K562 (cell line): ENCODE results near the gene ODC1. TPM values are rescaled to one million over a fixed set of nuclear protein-coding genes. Genes with fewer than 3 reads are reported as not detected.

Experiments
- AFF4 ChIP-seq: sonication (generic); formaldehyde crosslinking; IDR thresholded peaks from 2 replicates; pipeline ENCODE4 v1.8.0; 2023; ENCODE audit warnings: mild to moderate bottlenecking, missing genetic modification reagents
- CTCFL ChIP-seq: IDR thresholded peaks from 2 replicates; pipeline ENCODE4 v1.6.1; 2011; ENCODE audit warnings: borderline replicate concordance, low read depth, mild to moderate bottlenecking, moderate library complexity, low read length; ENCODE audit not compliant: insufficient read depth, poor library complexity, severe bottlenecking
- E2F6 ChIP-seq, 2 experiments: IDR thresholded peaks; 2 replicates each; pipeline ENCODE4 v1.6.1; 2011; ENCODE audit warnings: borderline replicate concordance in 1 of 2, control low read depth in 1 of 2, low read depth in 1 of 2, low read length in 1 of 2, mild to moderate bottlenecking in 1 of 2, mixed read lengths in 1 of 2, moderate library complexity in 1 of 2; ENCODE audit not compliant: insufficient read depth in 1 of 2, insufficient read length in 1 of 2, poor library complexity in 1 of 2, severe bottlenecking in 1 of 2; ENCODE audit errors: extremely low read depth in 1 of 2
- E4F1 ChIP-seq: fragments of 250-450 bp; sonication (Bioruptor Pico); IDR thresholded peaks from 2 replicates; pipeline ENCODE4 v1.5.0; 2021; ENCODE audit warnings: mild to moderate bottlenecking, borderline replicate concordance
- ELK1 ChIP-seq: sonication (generic); formaldehyde crosslinking; IDR thresholded peaks from 2 replicates; pipeline ENCODE4 v1.8.1; 2022; ENCODE audit warnings: missing genetic modification reagents
- ESRRA ChIP-seq: fragments of 450-650 bp; IDR thresholded peaks from 2 replicates; pipeline ENCODE4 v1.6.1; 2014; ENCODE audit warnings: low read depth, mild to moderate bottlenecking, moderate library complexity, borderline replicate concordance
- ETV5 ChIP-seq: sonication (generic); formaldehyde crosslinking; IDR thresholded peaks from 2 replicates; pipeline ENCODE4 v1.4.0; 2020; ENCODE audit warnings: low read depth, mild to moderate bottlenecking, missing genetic modification reagents
- FOXJ3 ChIP-seq: sonication (generic); formaldehyde crosslinking; IDR thresholded peaks from 2 replicates; pipeline ENCODE4 v1.4.0; 2020; ENCODE audit warnings: mild to moderate bottlenecking, missing genetic modification reagents
- FUS ChIP-seq: fragments of 200-400 bp; formaldehyde crosslinking; optimal IDR thresholded peaks from 2 replicates; pipeline ENCODE3; 2017; ENCODE audit warnings: low read depth, low read length
- LCOR ChIP-seq: sonication (generic); formaldehyde crosslinking; IDR thresholded peaks from 2 replicates; pipeline ENCODE4 v1.8.0; 2022; ENCODE audit warnings: mild to moderate bottlenecking, missing genetic modification reagents
- PHF8 ChIP-seq: fragments of 200-600 bp; sonication (generic); IDR thresholded peaks from 2 replicates; pipeline ENCODE4 v1.6.1; 2012; ENCODE audit warnings: mixed run types, mild to moderate bottlenecking, inconsistent platforms, low read length, moderate library complexity, borderline replicate concordance
- SMAD1 ChIP-seq: fragments of 150-350 bp; IDR thresholded peaks from 2 replicates; pipeline ENCODE4 v1.6.1; 2014; ENCODE audit warnings: low read length, low read depth; ENCODE audit not compliant: partially characterized antibody
- SPI1 ChIP-seq: IDR thresholded peaks from 2 replicates; pipeline ENCODE4 v1.6.1; 2011; ENCODE audit warnings: low read depth, low read length, control low read depth, borderline replicate concordance
- ZBTB7A ChIP-seq: IDR thresholded peaks from 2 replicates; pipeline ENCODE4 v1.6.1; 2011; ENCODE audit warnings: low read depth, mild to moderate bottlenecking, low read length, moderate library complexity, borderline replicate concordance; ENCODE audit not compliant: control insufficient read depth
- polyA plus RNA-seq, 8 experiments: library from polyadenylated mRNA; depleted of rRNA in 4 of 8; stranded (reverse) in 5 of 8; unstranded in 3 of 8; fragments of >200 nt; fragmentation: Nextera tagmentation in 2 of 8; fragmentation: Illumina TruSeq in 1 of 8; extraction: Ambion mirVana in 2 of 8; extraction: Trizol in 1 of 8; gene quantifications; 2 replicates each; pipeline versions ENCODE4 v1.2.1 to v1.2.3, GENCODE V29; 2011 to 2014; ENCODE audit warnings: inconsistent platforms in 1 of 8, missing spikeins in 1 of 8
- total RNA-seq, 7 experiments: library from RNA; depleted of rRNA in 6 of 7; stranded (reverse); fragments of >200 nt in 6 of 7; fragmentation: Illumina TruSeq in 2 of 7; extraction: Trizol in 2 of 7; gene quantifications; 2 replicates each; pipeline versions ENCODE4 v1.2.1 to v1.2.3, GENCODE V29; 2011 to 2021; ENCODE audit warnings: low replicate concordance in 1 of 7

Gene ODC1
- total and polyA plus RNA-seq, 9 of the 15 experiments (the other 6 are each of a cell fraction or from before 2014, with no cell fraction given): 142 to 563 (median 457) TPM

- TF ChIP-seq E2F6 (IDR thresholded peaks at IDR 0.05; ENCODE audit: borderline replicate concordance in 1 of 2, extremely low read depth in 1 of 2, insufficient read depth in 1 of 2, insufficient read length in 1 of 2, low read depth in 1 of 2, low read length in 1 of 2, poor library complexity in 1 of 2, severe bottlenecking in 1 of 2): peak; percentile 97 to 99
- TF ChIP-seq SMAD1: no peak
- TF ChIP-seq AFF4 (CRISPR knock-in tag): peak; percentile 85; the same call in 1 of the 2 replicates
- TF ChIP-seq PHF8: peak; percentile 58; the same call in 1 of the 2 replicates
- TF ChIP-seq SPI1: 0 out of 2 replicates have a peak, but pooled peaks have one; percentile 0
- TF ChIP-seq FOXJ3 (CRISPR knock-in tag): no peak
- TF ChIP-seq FUS: peak; percentile 48
- TF ChIP-seq E4F1: peak; percentile 13; the same call in 1 of the 2 replicates
- TF ChIP-seq ZBTB7A: peak; percentile 20; the same call in 1 of the 2 replicates
- peak; percentile 53; the same call in 1 of the 2 replicates for TF ChIP-seq ESRRA
- TF ChIP-seq ETV5 (CRISPR knock-in tag): no peak
- TF ChIP-seq CTCFL: no peak
- no peak for TF ChIP-seq ELK1 (CRISPR knock-in tag)
- 0 out of 2 replicates have a peak, but pooled peaks have one; percentile 56 for TF ChIP-seq LCOR (CRISPR knock-in tag)
These were observed at the start of gene ODC1 (continued) for GRCh38 chr2:10447895-10448575.
